ENCODE data around the gene PEX10.

PEX10 gene

GRCh38 chr1:2418791-2419320 lies 6.5 kb upstream of the PEX10 start:
- in situ Hi-C loops (cut with MboI; ENCODE audit: low pct_unique_long_range_greater_than_20kb, low sequenced_read_pairs, unreplicated experiment): loop anchor here (10.0 kb wide), 2 partner anchors 126 to 1006 kb away; no protein-coding TSS in a partner anchor
- no peak for DNase-seq (ENCODE audit: low spot score)
- TF ChIP-seq CTCF (IDR thresholded peaks at IDR 0.05; ENCODE audit: extremely low read depth, insufficient read depth, missing control alignments): no peak

DNA sequence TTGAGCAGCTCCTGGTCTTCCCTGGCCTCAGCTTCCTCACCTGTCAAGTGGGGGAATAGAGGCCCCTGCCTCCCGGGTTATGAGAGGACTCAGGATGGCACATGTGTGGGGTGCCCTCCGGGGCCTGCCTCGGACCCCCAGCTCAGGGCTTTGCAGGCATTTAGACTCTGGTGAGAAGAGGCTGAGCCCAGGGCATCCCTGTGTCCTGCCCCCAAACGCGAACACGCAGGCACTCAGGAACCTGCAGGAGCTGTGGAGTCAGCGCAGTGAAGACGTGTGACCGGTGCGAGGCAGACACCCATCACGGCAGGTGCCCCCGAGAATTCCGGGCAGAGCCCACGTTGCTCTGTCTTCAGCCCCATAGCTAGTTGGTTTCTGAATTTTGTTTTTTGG lies 5.5 kb upstream of the PEX10 start:
- in situ Hi-C loops (cut with MboI; ENCODE audit: low pct_unique_long_range_greater_than_20kb, low sequenced_read_pairs, unreplicated experiment): loop anchor here (10.0 kb wide), 2 partner anchors 127 to 1007 kb away; no protein-coding TSS in a partner anchor
- no peak for DNase-seq (ENCODE audit: low spot score)
- TF ChIP-seq CTCF (IDR thresholded peaks at IDR 0.05; ENCODE audit: extremely low read depth, insufficient read depth, missing control alignments): no peak

DNA sequence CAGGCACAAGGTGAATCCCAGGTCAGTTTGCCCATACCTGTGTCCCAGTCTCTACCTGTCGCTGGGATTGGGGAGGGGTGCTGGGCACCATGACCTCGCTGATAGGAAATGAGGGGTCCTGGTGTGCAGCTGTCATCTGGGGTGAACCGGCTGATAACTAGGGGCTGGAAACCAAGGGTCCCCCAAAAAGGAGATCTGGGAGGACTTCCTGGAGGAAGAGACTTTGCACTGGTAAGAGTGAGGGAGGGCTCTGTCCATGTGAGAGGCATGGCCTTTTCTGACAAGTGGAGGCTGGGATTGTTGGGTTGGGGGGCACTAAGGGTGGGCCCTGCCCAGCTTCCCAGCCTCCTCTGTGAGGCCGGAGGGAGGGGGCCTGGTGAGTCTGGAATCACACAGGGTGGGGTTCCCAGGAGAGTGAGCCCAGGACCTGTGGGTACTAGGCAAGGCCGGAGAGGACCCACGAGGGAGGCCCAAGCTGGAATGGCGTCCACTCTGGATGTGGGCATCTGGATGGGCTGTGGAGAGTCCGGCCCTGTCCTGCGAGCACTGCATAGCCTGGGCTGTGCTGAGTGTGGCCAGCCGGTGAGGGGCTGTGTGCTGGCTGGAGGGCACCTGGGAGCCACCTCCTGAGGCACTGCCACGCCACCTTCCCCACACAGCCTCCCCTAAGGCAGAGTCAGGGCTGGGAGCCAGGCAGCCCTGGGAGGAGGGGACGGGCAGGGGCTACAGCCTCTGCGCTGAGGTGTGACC lies 4.9 kb upstream of the PEX10 start:
- TF ChIP-seq CTCF (IDR thresholded peaks at IDR 0.05; ENCODE audit: extremely low read depth, insufficient read depth, missing control alignments): no peak
- no peak for DNase-seq (ENCODE audit: low spot score)
- in situ Hi-C loops (cut with MboI; ENCODE audit: low pct_unique_long_range_greater_than_20kb, low sequenced_read_pairs, unreplicated experiment): loop anchor here (10.0 kb wide), 2 partner anchors 128 to 1008 kb away; no protein-coding TSS in a partner anchor

GRCh38 chr1:2416403-2416802 lies 4.0 kb upstream of the PEX10 start:
- no peak for TF ChIP-seq CTCF (IDR thresholded peaks at IDR 0.05; ENCODE audit: extremely low read depth, insufficient read depth, missing control alignments)
- in situ Hi-C loops (cut with MboI; ENCODE audit: low pct_unique_long_range_greater_than_20kb, low sequenced_read_pairs, unreplicated experiment): loop anchor here (10.0 kb wide), 2 partner anchors 128 to 1008 kb away; no protein-coding TSS in a partner anchor
- no peak for DNase-seq (ENCODE audit: low spot score)

GRCh38 chr1:2415801-2416208 lies 3.4 kb upstream of the PEX10 start:
- peak; percentile 15 for TF ChIP-seq CTCF (IDR thresholded peaks at IDR 0.05; ENCODE audit: extremely low read depth, insufficient read depth, missing control alignments)
- in situ Hi-C loops (cut with MboI; ENCODE audit: low pct_unique_long_range_greater_than_20kb, low sequenced_read_pairs, unreplicated experiment): loop anchor here (10.0 kb wide), 2 partner anchors 129 to 1009 kb away; no protein-coding TSS in a partner anchor
- DNase-seq (ENCODE audit: low spot score): peak; percentile 65

DNA sequence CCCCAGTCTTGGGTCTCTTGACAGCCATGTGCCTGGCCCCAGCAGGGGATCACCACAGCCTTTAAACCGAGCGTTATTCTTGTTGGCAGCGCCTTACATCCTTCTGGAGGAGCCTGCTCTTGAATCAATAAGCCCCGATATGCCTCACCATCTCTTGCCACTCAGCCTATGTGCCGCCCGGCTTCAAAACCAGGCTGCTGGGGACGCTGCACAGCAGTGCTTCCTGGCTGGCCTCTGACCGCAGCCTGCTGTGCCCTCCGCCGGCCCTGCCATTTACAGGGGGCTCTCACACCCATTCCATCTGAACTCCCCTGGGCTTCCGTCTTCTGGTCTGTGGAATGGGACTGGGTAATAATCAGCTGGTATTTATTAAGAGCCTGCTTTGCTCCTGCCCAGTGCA lies 3.0 kb upstream of the PEX10 start:
- in situ Hi-C loops (cut with MboI; ENCODE audit: low pct_unique_long_range_greater_than_20kb, low sequenced_read_pairs, unreplicated experiment): loop anchor here (10.0 kb wide), 2 partner anchors 129 to 1009 kb away; no protein-coding TSS in a partner anchor
- TF ChIP-seq CTCF (IDR thresholded peaks at IDR 0.05; ENCODE audit: extremely low read depth, insufficient read depth, missing control alignments): no peak
- no peak for DNase-seq (ENCODE audit: low spot score)

Measured in GM13977 (cell line).